Esophagus squamous epithelium (tissue), 4 donors: Measurements from ENCODE around the gene PARD3B.

ENCODE experiments used
- CTCF ChIP-seq, 6 experiments: fragments of 450-650 bp in 4 of 6; fragments of 200-600 bp in 2 of 6; sonication (generic) in 2 of 6; IDR thresholded peaks; one replicate each; pipeline ENCODE4 v1.5.1; 2016 to 2019; ENCODE audit warnings: antibody characterized with exemption in 6 of 6, mild to moderate bottlenecking in 4 of 6, moderate library complexity in 4 of 6
- POLR2A ChIP-seq, 4 donors: fragments of 450-650 bp; IDR thresholded peaks; one replicate each; pipeline ENCODE4 v1.6.1; 2017; ENCODE audit warnings: antibody characterized with exemption in 4 of 4, mild to moderate bottlenecking in 4 of 4, moderate library complexity in 3 of 4

GRCh38 chr2:204683384-204683783 lies 138.1 kb downstream of the PARD3B start:
- TF ChIP-seq CTCF (IDR thresholded peaks at IDR 0.05) (no peak), POLR2A (IDR thresholded peaks at IDR 0.05) (no peak)
